H1 (cell line): ENCODE measurements around the gene EIPR1. TPM values are rescaled to one million over a fixed set of nuclear protein-coding genes. Genes with fewer than 3 reads are reported as not detected.

Experiments
- CTCF ChIA-PET: fragments of 300-600 bp; sonication (Branson Sonifier 250); formaldehyde crosslinking; loops from one replicate; lab custom pipeline; 2021; ENCODE audit not compliant: partially characterized antibody; lab: Charles Lee
- POLR2A ChIA-PET: fragments of 300-600 bp; sonication (Branson Sonifier 250); formaldehyde crosslinking; loops from one replicate; lab custom pipeline; 2021; ENCODE audit warnings: inconsistent platforms; ENCODE audit not compliant: partially characterized antibody; lab: Charles Lee
- DNase-seq, 2 experiments: peaks; one replicate each; pipeline versions ENCODE4 v3.0.0 to v3.0.0-alpha.2; 2010 to 2022; ENCODE audit warnings: low spot score in 2 of 2, low read depth in 1 of 2, mixed read lengths in 1 of 2
- FAIRE-seq: peaks from 2 replicates; lab custom pipeline; 2011; peaks lifted over from hg19 to GRCh38; lab: Jason Lieb, UNC
- H2AFZ ChIP-seq: 2 replicates; pipeline ENCODE4 v1.8.1; 2012; ENCODE audit warnings: low read length, inconsistent platforms
- H2AK5ac ChIP-seq: 2 replicates; pipeline ENCODE4 v1.6.1; 2013; ENCODE audit warnings: low read depth, low read length
- H2BK120ac ChIP-seq: replicated peaks from 2 replicates; pipeline ENCODE3; 2013; ENCODE audit warnings: low read depth, low read length, inconsistent platforms
- H2BK12ac ChIP-seq: 2 replicates; pipeline ENCODE4 v1.6.1; 2013; ENCODE audit warnings: low read depth, low read length
- H2BK15ac ChIP-seq: 2 replicates; pipeline ENCODE4 v1.6.1; 2013; ENCODE audit warnings: low read length
- H2BK20ac ChIP-seq: 2 replicates; pipeline ENCODE4 v1.6.1; 2013; ENCODE audit warnings: low read length
- H2BK5ac ChIP-seq: 2 replicates; pipeline ENCODE4 v1.6.1; 2013; ENCODE audit warnings: low read depth, low read length
- H3K14ac ChIP-seq: 2 replicates; pipeline ENCODE4 v1.6.1; 2013; ENCODE audit warnings: inconsistent platforms; ENCODE audit not compliant: insufficient read length
- H3K18ac ChIP-seq: 2 replicates; pipeline ENCODE4 v1.6.1; 2013; ENCODE audit warnings: low read length; ENCODE audit errors: extremely low read depth
- H3K23ac ChIP-seq: 2 replicates; pipeline ENCODE4 v1.6.1; 2013; ENCODE audit warnings: inconsistent platforms; ENCODE audit not compliant: insufficient read length
- H3K23me2 ChIP-seq: 2 replicates; pipeline ENCODE4 v1.6.1; 2013; ENCODE audit warnings: low read depth, low read length
- H3K27ac ChIP-seq: 2 replicates; pipeline ENCODE4 v1.6.1; 2011; ENCODE audit warnings: low read depth, low read length, inconsistent platforms
- H3K27me3 ChIP-seq, 4 experiments: replicated peaks in 1 of 4; 1 replicate in 1 of 4; 2 replicates in 3 of 4; pipeline versions ENCODE4 v1.6.1 to v1.8.1; 2011 to 2013; ENCODE audit warnings: low read length in 3 of 4, mild to moderate bottlenecking in 3 of 4, inconsistent platforms in 2 of 4, mixed read lengths in 2 of 4, moderate library complexity in 1 of 4; ENCODE audit not compliant: control insufficient read depth in 3 of 4, insufficient read depth in 3 of 4; ENCODE audit errors: extremely low read depth in 1 of 4
- H3K36me3 ChIP-seq, 4 experiments: 2 replicates each; pipeline versions ENCODE4 v1.6.1 to v1.8.1; 2011 to 2013; ENCODE audit warnings: mild to moderate bottlenecking in 4 of 4, low read length in 3 of 4, moderate library complexity in 2 of 4, control low read depth in 1 of 4, inconsistent platforms in 1 of 4; ENCODE audit not compliant: insufficient read depth in 4 of 4, control insufficient read depth in 2 of 4
- H3K4ac ChIP-seq: replicated peaks from 2 replicates; pipeline ENCODE3; 2013; ENCODE audit warnings: low read length, low read depth, mixed read lengths, inconsistent platforms; ENCODE audit not compliant: insufficient read length
- H3K4me1 ChIP-seq, 4 experiments: replicated peaks in 1 of 4; 1 replicate in 1 of 4; 2 replicates in 3 of 4; pipeline versions ENCODE4 v1.6.1 to v1.8.1; 2011 to 2013; ENCODE audit warnings: low read length in 3 of 4, inconsistent platforms in 2 of 4, mixed read lengths in 1 of 4; ENCODE audit not compliant: insufficient read depth in 4 of 4, control insufficient read depth in 3 of 4
- H3K4me2 ChIP-seq, 2 experiments: 2 replicates each; pipeline versions ENCODE4 v1.6.1 to v1.8.1; 2011 to 2013; ENCODE audit warnings: low read depth in 2 of 2, low read length in 2 of 2, control low read depth in 1 of 2, inconsistent platforms in 1 of 2, mild to moderate bottlenecking in 1 of 2; ENCODE audit not compliant: insufficient read depth in 1 of 2
- H3K4me3 ChIP-seq, 4 experiments: fragments of 200-600, 300-600 bp in 1 of 4; sonication (generic), shearing (Covaris generic), sonication (Bioruptor Twin) in 1 of 4; 2 replicates each; pipeline versions ENCODE4 v1.5.1 to v1.8.1; 2011 to 2016; ENCODE audit warnings: low read length in 4 of 4, low read depth in 3 of 4, control low read depth in 2 of 4, inconsistent platforms in 2 of 4, mild to moderate bottlenecking in 2 of 4, mixed read lengths in 1 of 4, moderate library complexity in 1 of 4; ENCODE audit not compliant: insufficient read depth in 2 of 4; ENCODE audit errors: extremely low read depth in 1 of 4
- H3K56ac ChIP-seq: replicated peaks from 2 replicates; pipeline ENCODE3; 2013; ENCODE audit warnings: low read depth, mild to moderate bottlenecking, mixed read lengths, low read length, inconsistent platforms; ENCODE audit not compliant: insufficient read length
- H3K79me1 ChIP-seq: 2 replicates; pipeline ENCODE4 v1.6.1; 2013; ENCODE audit warnings: low read depth, low read length, control low read depth
- H3K79me2 ChIP-seq, 2 experiments: 2 replicates each; pipeline versions ENCODE4 v1.6.1 to v1.8.1; 2012 to 2013; ENCODE audit warnings: low read length in 2 of 2, mild to moderate bottlenecking in 2 of 2, inconsistent platforms in 1 of 2; ENCODE audit not compliant: insufficient read depth in 2 of 2, control insufficient read depth in 1 of 2
- H3K9ac ChIP-seq, 4 experiments: replicated peaks in 1 of 4; 1 replicate in 1 of 4; 2 replicates in 3 of 4; pipeline versions ENCODE4 v1.6.1 to v1.8.1; 2011 to 2013; ENCODE audit warnings: low read depth in 3 of 4, low read length in 3 of 4, control low read depth in 2 of 4, mild to moderate bottlenecking in 2 of 4, moderate library complexity in 2 of 4, inconsistent platforms in 1 of 4; ENCODE audit errors: extremely low read depth in 1 of 4
- H3K9me3 ChIP-seq, 2 experiments: 2 replicates each; pipeline versions ENCODE4 v1.6.1 to v1.8.1; 2012 to 2013; ENCODE audit warnings: mild to moderate bottlenecking in 2 of 2, moderate library complexity in 2 of 2, control low read depth in 1 of 2, inconsistent platforms in 1 of 2, low read depth in 1 of 2, low read length in 1 of 2, mixed read lengths in 1 of 2; ENCODE audit not compliant: insufficient read depth in 2 of 2
- H4K20me1 ChIP-seq, 2 experiments: replicated peaks in 1 of 2; 2 replicates each; pipeline versions ENCODE3 to v1.8.1; 2011 to 2013; ENCODE audit warnings: inconsistent platforms in 2 of 2, low read length in 2 of 2, mild to moderate bottlenecking in 1 of 2; ENCODE audit not compliant: insufficient read depth in 2 of 2, control insufficient read depth in 1 of 2
- H4K5ac ChIP-seq: 2 replicates; pipeline ENCODE4 v1.6.1; 2013; ENCODE audit warnings: low read length, low read depth, mixed read lengths, inconsistent platforms; ENCODE audit not compliant: insufficient read length
- H4K8ac ChIP-seq: 2 replicates; pipeline ENCODE4 v1.8.0; 2013; ENCODE audit warnings: mild to moderate bottlenecking, moderate library complexity, low read length, inconsistent platforms; ENCODE audit not compliant: insufficient read depth; ENCODE audit errors: extremely low read depth
- H4K91ac ChIP-seq: replicated peaks from 2 replicates; pipeline ENCODE3; 2013; ENCODE audit warnings: low read length, mixed read lengths, inconsistent platforms; ENCODE audit not compliant: insufficient read length
- SUZ12 ChIP-seq: fragments of 200-600 bp; sonication (generic); IDR thresholded peaks from 2 replicates; pipeline ENCODE4 v1.6.1; 2012; ENCODE audit warnings: mild to moderate bottlenecking, inconsistent platforms, low read length, moderate library complexity, mixed read lengths
- WGBS, 2 experiments: shearing (Covaris generic) in 1 of 2; methylation state at CpG; one replicate each; pipeline versions ENCODE4 v1.1.6 to v1.1.7; 2013 to 2015; ENCODE audit warnings: low lambda C conversion rate in 2 of 2, mixed read lengths in 2 of 2, inconsistent platforms in 1 of 2, low coverage in 1 of 2, missing lambda C conversion rate in 1 of 2; ENCODE audit not compliant: insufficient replicate concordance in 2 of 2, insufficient coverage in 1 of 2, insufficient read length in 1 of 2; ENCODE audit errors: extremely low coverage in 1 of 2, missing lambda C conversion rate in 1 of 2; 5-methylcytosine and 5-hydroxymethylcytosine counted together
- polyA plus RNA-seq, 7 experiments: library from polyadenylated mRNA; depleted of rRNA in 3 of 7; stranded (reverse) in 5 of 7; unstranded in 2 of 7; fragments of >200 nt in 5 of 7; fragments of 200-250 nt in 2 of 7; gene quantifications; 1 replicate in 5 of 7; 2 replicates in 1 of 7; 4 replicates in 1 of 7; pipeline versions ENCODE4 v1.2.1 to v1.2.3, GENCODE V29; 2011 to 2013; ENCODE audit warnings: missing spikeins in 2 of 7, mixed read lengths in 2 of 7
- total RNA-seq: library from RNA; stranded (reverse); fragmentation: NEBNext Ultra II Directional; extraction: Animal tissue kit (Norgen Biotek cat#: 25700); gene quantifications from 2 replicates; pipeline ENCODE4 v1.2.1, GENCODE V29; 2021

EIPR1 gene
- total and polyA plus RNA-seq, 2 of the 8 experiments (the other 6 are each of a cell fraction or from before 2014, with no cell fraction given), result 26.3 to 56.4 TPM

GRCh38 chr2:3344897-3345296 is 32.7 kb downstream of the EIPR1 start:
- no peak overlapping the region for H4K91ac ChIP-seq
- H3K9me3 ChIP-seq, result no peaks in the 10 kb centered on the region
- H2AFZ ChIP-seq, result no peak overlapping the region
- no peak overlapping the region for H2BK5ac ChIP-seq
- no peak overlapping the region for H2AK5ac ChIP-seq
- 98% methylated on average over 6 of the region's 6 CpGs; no CpG with 5 or more reads in 1 of the 2 experiments for WGBS, 2 experiments
- no peak for FAIRE-seq
- ChIA-PET POLR2A (no interaction called here), CTCF (interaction anchor here (0.7 kb wide), 1 partner anchor 10 kb away, joined by 3 read pairs; no protein-coding TSS in a partner anchor)
- no peak overlapping the region for H3K56ac ChIP-seq
- no peak for TF ChIP-seq SUZ12
- H3K27me3 ChIP-seq, result no peaks in the 10 kb centered on the region
- H3K27ac ChIP-seq, result no peak overlapping the region
- no peak overlapping the region for H3K18ac ChIP-seq
- no peaks in the 10 kb centered on the region for H3K36me3 ChIP-seq
- peaks cover 5% of the 10 kb centered on the region for H3K79me1 ChIP-seq
- no peaks in the 10 kb centered on the region for H3K23me2 ChIP-seq
- H2BK20ac ChIP-seq, result no peak overlapping the region
- H2BK12ac ChIP-seq, result no peak overlapping the region
- DNase-seq, result no peak
- no peak overlapping the region for H4K8ac ChIP-seq
- H3K23ac ChIP-seq, result no peak overlapping the region
- no peak overlapping the region for H3K9ac ChIP-seq
- no peak overlapping the region for H4K5ac ChIP-seq
- H3K79me2 ChIP-seq, result no peaks in the 10 kb centered on the region
- H3K4me3 ChIP-seq, result no peak overlapping the region
- peaks cover 0 to 5% (median 0%) of the 10 kb centered on the region in 4 experiments; a peak in 1 of 7 replicates for H3K4me1 ChIP-seq
- H3K4me2 ChIP-seq, result no peak overlapping the region
- H3K14ac ChIP-seq, result no peak overlapping the region
- H2BK15ac ChIP-seq, result no peak overlapping the region
- no peak overlapping the region for H2BK120ac ChIP-seq
- peaks cover 2 to 12% of the 10 kb centered on the region in 2 experiments for H4K20me1 ChIP-seq
- H3K4ac ChIP-seq, result no peak overlapping the region
